Skin of body (tissue), 2 donors: ENCODE data around the gene CTSA. TPM values are rescaled to one million over a fixed set of nuclear protein-coding genes. Genes with fewer than 3 reads are reported as not detected.
"Not testable (repeated sequence)": the region's sequence is repeated elsewhere in the genome, so short reads cannot be mapped to it uniquely, and the experiment has no call there.

Source experiments
- DNase-seq: peaks from one replicate; lab custom pipeline; 2025; lab: John Stamatoyannopoulos, UW
- total RNA-seq: library from RNA; depleted of rRNA; stranded (reverse); fragments of >200 nt; gene quantifications from one replicate; pipeline ENCODE4 v1.2.3, GENCODE V29; 2014

Gene CTSA
- total RNA-seq, 1 donor from 2014 or later: 30.9 TPM

DNA sequence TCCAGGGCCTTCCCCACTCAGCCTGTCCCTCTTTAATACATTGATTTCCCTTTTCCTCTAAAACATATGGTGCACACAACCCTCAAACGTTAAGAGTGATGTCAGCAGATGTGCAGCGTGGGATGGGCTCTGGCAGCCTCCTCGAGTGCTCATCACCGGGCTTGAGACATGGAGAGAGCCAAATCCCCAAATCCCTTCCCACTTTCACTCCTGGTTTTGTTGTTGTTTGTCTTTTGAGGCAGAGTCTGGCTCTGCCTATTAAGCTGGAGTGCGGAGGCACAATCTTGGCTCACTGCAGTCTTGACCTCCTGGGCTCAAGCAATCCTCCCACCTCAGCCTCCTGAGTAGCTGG is 26.6 kb downstream of the CTSA start:
- DNase-seq: peak; percentile 89

DNA sequence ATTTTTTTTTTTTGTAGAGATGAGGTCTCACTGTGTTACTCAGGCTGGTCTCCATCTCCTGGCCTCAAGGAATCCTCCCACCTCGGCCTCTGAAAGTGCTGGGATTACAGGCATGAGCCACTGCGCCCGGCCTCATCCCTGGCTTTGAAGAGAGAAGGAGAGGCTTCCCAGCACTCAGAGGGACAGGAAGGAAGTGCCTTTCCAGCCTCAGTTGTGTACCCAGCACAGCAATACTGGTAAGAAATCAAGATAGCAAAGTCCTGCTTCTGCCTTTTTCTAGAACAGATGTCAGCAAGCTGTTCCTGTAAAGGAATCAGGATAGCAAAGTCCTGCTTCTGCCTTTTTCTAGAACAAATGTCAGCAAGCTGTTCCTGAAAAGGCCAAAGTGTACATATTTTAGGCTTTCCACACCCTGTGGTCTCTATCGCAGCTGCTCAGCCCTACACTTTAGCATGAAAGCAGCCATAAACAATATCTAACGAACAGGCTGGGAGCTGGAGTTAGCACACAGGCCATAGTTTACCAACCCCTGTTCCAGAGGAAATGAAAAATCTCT is 27.1 kb downstream of the CTSA start:
- peak; percentile 63 for DNase-seq

DNA sequence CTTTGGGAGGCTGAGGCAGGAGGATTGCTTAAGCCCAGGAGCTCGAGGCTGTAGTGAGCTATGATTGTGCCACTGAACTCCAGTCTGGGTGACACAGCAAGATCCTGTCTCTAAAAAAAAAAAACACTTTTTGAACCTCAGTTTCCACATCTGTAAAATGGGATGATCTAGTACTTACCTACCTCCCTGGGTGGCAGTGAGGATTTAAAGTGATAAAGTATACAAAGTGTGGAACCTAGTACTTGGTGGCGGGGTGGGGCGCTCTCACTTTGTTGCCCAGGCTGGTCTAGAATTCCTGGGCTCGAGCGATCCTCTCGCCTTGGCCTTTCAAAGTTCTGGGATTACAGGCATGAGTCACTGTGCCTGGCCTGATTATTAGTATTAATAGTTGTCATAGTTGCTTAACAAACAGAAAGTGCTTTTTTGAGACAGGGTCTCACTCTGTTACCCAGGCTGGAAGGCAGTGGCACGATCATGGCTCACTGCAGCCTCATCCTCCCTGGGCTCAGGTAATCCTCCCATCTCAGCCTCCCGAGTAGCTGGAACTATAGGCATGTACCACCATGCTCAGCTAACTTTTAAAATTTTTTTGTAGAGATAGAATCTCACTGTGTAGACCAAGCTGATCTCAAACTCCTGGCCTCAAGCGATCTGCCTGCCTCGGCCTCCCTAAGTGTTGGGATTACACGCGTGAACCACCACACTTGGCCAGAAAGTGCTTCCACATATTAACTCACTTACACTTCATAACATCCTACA is 27.8 kb downstream of the CTSA start:
- DNase-seq: no peak

- no peak for DNase-seq
Observed at GRCh38 chr20:45919542-45920399, 28.6 kb downstream of the CTSA start.

DNA sequence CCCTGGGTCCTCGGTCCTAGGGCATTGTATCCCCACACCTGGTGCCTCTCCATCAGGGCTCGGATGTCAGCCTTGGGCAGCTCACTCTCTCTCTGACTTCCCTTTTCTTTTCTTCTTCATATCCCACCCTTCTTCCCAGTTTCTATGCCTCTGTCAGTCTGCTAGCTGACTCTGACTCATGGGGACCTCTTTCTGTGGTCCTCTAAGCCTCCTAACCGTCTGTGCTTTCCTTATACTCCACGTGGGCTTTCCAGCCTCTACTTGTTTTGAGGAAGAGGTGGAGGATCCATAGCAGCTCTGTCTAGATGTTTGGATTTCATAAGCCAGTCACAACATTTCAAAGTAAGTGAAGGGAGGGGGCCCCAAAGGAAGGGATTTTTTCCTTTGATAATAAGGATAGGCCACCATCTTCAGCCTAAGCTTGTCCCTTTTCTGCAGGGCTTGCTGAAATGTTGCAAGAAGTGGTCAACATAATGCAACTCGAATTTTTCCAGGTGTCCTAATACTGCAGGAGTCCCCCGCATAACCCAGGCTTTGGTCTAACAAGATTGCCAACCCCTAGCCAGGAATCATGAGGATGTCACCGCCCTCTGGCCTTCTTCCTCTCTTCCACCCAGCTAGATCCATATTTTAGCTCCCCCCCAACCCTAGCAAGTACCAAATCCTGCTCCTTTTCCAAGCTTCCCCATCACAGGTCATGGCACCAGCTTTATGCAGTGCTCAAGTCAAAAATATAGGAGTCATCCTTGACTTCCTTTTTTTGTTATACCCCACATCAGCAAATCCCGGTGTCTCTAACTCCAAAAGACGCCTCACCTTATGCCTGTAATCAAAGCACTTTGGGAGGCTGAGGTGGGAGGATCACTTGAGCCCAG is 29.6 kb downstream of the CTSA start:
- no peak for DNase-seq

GRCh38 chr20:45921337-45922189 is 30.4 kb downstream of the CTSA start:
- no peak for DNase-seq

- DNase-seq: peak; percentile 63
Observed at GRCh38 chr20:45924391-45925261, 33.5 kb downstream of the CTSA start.

GRCh38 chr20:45925821-45926506 is 34.8 kb downstream of the CTSA start:
- DNase-seq: no peak

DNA sequence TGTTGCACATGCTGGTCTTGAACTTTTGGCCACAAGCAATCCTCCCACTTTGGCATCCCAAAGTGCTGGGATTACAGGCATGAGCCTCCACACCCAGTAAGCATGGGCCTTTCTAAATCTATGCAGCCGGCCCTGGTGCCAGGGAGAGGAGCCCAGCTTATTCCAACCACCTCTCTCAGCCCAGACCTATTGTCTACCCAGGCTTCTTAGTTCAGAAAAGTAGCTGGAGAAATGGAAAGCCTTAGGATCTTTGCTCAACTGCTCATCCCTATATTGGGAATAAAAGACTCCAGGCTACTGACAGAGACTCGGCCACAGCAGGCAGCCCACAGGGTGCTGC is 35.6 kb downstream of the CTSA start:
- no peak for DNase-seq

DNA sequence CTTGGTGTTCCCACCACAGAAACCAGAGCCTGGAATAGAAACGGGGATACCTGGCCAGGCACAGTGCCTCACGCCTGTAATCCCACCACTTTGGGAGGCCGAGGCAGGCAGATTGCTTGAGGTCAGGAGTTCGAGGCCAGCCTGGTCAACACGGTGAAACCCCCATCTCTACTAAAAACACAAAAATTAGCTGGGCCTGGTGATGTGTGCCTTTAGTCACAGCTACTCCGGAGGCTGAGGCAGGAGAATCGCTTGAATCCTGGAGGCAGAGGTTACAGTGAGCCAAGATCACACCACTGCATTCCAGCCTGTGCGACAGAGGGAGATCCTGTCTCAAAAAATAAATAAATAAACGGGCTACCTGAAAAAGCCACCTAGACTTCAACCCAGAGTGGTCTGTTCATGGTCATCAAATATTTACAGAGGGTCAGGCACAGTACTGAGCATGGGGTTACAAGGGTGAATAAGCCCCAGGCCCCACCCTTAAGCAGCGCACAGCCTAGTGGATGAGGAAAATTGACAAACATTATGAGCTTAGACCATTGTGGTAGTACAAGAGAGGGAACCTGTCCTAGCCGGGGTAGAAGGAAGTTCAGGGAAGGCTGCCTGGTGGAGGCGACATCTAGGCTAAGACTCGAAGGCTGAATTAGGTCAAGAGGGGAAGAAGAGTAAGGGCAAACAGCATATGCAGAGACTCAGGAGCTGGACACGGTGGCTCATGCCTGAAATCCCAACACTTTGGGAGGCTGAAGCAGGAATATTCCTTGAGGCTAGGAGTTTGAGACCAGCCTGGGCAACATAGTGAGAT is 36.1 kb downstream of the CTSA start:
- DNase-seq: no peak

DNA sequence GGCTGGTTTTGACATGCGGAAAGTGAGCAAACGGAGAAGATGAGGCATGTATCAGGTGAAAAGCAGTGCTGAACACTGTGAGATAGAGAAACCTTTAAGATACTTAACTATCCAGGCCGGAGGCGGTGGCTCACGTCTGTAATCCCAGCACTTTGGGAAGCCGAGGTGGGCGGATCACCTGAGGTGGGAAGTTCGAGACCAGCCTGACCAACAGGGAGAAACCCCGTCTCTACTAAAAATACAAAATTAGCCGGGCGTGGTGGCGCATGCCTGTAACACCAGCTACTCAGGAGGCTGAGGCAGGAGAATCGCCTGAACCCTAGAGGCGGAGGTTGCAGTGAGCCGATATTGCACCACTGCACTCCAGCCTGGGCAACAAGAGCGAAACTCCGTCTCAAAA is 40.5 kb downstream of the CTSA start:
- not testable (repeated sequence) for DNase-seq

- no peak for DNase-seq
Observed at GRCh38 chr20:45933266-45934045, 42.3 kb downstream of the CTSA start.

GRCh38 chr20:45934046-45934585 is 43.0 kb downstream of the CTSA start:
- peak; percentile 84 for DNase-seq

GRCh38 chr20:45934586-45935415 is 43.7 kb downstream of the CTSA start, which contains the start of gene PCIF1:
Gene PCIF1, plus strand, starts transcription at chr20:45934683. Its CDS starts 4,317 bp downstream, at chr20:45939000.
- peak; percentile 99 for DNase-seq

DNA sequence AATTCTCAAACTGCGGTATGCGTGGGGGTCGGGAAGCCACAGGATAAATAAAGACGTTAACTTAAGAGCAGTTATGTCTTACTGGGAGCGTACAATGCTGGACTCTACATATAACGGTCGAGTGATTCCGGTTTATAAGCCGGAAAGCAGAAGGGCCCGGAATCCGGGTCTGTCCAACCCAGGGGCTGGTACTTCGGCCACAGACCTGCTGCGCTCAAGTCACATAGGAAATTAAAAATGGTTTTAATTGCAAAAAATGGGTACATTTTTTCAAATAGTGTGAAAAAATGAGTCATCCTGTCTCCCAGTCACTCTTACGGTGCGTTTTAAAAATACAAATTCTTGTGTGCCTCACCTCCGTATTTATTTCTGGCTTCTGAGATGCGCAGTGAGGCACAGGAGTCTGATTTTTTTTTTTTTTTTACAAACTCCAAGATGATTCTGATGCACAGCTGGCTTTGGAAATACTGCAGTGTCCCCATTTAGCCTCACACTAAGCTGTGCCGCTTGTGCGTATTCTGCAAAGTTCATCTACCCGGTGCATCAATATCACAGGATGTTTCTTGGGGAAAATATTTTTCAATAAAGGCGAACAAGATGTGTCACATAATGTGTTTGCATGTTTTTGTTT is 44.4 kb downstream of the CTSA start:
- peak; percentile 39 for DNase-seq

GRCh38 chr20:45937765-45938164 is 46.6 kb downstream of the CTSA start:
- no peak for DNase-seq
